ENCODE measurements around the gene CYP19A1. TPM values are rescaled to one million over a fixed set of nuclear protein-coding genes. Genes with fewer than 3 reads are reported as not detected.

Gene CYP19A1
- total RNA-seq, 1 donor from 2014 or later, result 0.49 TPM

- DNase-seq, result no peak
Measured at GRCh38 chr15:51356983-51357382, 18.6 kb upstream of the CYP19A1 start.

DNA sequence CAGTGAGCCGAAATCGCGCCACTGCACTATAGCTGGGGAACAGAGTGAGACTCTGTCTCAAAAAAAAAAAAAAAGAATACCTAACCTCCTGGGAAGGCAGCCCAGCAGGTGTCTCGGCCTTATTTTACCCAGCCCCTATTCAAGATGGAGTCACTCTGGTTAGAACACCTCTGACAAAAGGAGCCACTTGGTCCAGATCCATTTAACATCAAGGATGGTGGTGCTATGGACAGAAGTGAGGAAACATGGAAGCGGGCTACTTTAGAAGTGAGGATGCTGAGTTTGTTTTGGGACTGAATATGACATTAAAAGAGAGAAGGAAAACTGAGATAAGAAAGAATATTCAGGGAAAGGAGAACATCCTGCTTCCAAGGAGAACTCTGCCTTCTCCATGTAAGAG is 17.8 kb upstream of the CYP19A1 start:
- no peak for DNase-seq

- no peak for DNase-seq
Measured at GRCh38 chr15:51355096-51355495, 16.7 kb upstream of the CYP19A1 start.

- DNase-seq, result no peak
Measured at GRCh38 chr15:51353976-51354375, 15.6 kb upstream of the CYP19A1 start.

DNA sequence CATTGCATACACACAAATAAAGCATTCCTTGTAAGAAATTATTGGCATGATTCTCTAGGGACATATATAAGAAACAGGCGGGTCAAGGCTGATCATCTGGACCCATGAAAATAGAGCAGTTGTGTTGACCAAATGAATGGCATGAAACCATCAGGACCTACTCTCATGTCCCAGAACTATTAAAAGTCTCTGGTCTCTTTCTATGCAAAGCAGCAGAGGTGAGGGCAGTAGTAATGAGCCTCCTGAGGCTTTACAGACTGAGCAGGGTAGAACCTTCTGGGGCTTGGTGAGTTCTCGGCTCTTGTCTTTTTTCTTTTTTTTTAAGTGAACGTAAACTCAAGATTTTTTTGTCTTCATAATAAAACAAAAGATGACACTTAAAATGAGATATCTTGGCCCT is 12.3 kb upstream of the CYP19A1 start:
- no peak for DNase-seq

DNA sequence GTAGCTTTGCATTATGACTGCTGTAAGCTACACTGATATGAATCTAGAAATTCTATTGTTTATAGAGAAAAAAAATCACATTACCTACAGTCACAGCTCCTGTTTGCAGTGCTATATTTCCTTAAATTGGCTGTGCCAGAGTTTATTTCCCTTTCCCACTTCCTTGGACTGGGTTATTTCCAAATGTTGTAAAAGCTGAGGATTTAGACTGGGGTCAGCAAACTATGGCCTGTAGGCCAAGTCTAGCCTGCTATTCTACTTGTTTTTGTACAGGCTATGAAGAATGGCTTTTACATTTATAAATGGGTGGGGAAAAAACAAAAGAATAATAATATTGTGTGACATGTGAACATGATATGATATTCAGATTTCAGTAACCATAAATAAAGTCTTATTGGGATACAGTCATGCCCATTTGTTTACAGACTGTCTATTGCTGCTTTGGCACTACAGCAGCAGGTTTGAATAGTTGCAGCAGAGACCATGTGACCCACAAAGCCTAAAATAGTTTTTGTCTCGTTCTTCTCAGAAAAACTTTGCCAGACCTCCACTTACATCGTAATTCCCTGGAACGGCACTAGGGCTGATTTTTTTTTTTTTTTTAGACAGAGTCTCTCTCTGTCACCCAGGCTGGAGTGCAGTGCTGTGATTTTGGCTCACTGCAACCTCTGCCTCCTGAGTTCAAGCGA is 10.9 kb upstream of the CYP19A1 start:
- peak; percentile 17 for DNase-seq

- DNase-seq, result no peak
Measured at GRCh38 chr15:51348688-51349087, 10.3 kb upstream of the CYP19A1 start.

GRCh38 chr15:51346136-51346535 is 7.7 kb upstream of the CYP19A1 start:
- DNase-seq, result no peak

DNA sequence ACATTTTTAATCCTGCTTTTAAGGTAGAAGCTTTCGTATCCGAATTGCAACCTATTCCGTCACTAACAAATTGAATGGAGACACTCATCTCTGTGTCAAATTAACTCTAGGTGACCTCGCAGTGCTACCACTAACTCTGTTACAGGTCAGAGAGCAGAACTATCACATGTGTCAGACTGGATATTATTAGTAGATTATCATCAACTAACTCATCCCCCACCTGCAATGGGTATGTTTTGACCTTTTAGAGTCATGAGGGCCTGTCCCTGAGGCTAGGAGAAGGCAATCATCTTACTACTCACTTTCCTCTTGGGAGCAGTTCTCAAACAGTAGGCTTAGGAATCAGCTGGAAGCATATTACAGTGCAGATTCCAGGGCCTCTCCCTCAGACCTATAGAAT is 5.1 kb upstream of the CYP19A1 start:
- no peak for DNase-seq

- DNase-seq, result no peak
Measured at GRCh38 chr15:51342227-51342999, 4.0 kb upstream of the CYP19A1 start.

GRCh38 chr15:51341366-51342226 is 3.2 kb upstream of the CYP19A1 start, which contains the start of gene GLDN:
Gene GLDN (plus strand): TSS chr15:51341655. CDS start chr15:51341685, 30 bp downstream.
- DNase-seq, result no peak

DNA sequence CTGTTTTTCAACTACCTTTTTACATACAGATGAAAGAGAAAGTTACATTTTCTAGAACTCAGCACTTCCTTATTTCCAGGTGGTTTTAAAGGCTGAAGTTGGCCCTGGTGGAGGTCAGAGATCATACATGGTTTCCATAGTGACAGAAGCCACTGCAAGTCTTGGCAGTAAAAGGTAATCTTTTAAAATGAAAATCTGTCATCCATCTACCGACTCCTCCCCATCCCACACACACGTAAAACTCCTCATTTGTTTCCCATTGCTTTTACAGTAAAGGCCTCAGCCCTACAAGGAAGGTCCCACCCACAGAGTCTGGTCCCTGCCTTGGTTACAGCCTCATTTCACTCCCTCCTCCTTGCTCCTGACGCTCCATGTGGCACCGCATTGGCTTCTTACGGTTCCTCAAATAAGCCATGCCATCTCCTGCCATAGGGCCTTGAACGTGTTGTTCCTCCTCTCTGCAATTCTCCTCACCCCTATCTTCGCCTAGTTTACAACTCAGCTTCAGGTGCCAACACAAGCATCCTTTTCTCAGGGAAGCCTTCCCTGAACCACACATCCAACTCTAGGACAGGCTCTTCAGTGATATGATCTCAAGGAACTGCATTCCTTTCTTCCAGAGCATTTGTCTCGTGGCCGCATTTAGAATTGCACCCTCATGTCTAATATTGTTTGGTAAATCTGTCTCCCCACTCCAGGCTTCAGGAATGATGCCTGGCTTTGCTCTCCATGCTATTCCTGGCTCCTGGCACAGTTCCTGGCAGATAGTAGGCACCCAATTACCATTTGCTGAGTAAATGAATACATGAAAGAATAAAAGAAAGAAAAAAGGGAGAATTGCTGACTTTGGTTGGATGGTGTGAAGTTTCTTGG is 2.6 kb downstream of the CYP19A1 start:
- DNase-seq, result no peak

- DNase-seq, result no peak
Measured at GRCh38 chr15:51335087-51335486, 3.3 kb downstream of the CYP19A1 start.

DNA sequence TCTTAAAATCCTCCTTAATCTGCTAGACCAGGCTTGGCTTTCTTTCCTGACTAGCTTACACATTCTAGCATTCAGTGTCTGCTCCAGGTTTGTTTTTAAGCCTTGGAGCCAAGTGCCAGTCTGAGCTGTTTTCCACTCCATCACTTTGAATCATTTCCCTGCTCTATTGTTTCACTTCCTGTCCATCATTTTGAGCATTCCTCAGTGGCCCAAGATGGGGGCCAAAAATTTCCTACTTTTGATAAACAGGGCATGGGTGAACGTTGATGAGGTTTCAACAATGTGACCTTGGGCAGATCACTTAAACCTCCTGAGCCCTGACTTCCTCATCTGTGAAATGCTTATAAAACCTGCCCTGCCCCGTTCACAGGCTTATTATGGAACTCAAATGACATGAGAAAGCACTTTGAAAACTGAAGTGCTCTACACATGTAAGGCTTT is 4.4 kb downstream of the CYP19A1 start:
- DNase-seq, result no peak

DNA sequence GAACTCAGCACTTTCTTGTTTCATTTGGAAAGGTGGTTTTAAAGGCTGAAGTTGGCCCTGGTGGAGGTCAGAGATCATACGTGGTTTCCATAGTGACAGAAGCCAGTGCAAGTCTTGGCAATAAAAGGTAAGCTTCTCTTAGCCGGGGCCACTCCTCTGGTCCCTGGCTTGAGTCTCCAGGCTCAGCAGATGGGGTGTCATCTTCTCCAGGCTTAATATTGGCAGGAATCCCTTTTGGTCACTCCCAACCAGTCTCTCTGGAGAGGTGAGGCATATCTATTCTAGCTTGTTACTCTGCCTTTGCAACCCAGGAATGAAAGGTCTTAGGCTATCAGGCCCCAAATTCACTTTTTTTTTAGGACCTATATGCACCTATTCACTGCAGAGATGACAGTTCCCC is 4.8 kb downstream of the CYP19A1 start:
- no peak for DNase-seq

DNA sequence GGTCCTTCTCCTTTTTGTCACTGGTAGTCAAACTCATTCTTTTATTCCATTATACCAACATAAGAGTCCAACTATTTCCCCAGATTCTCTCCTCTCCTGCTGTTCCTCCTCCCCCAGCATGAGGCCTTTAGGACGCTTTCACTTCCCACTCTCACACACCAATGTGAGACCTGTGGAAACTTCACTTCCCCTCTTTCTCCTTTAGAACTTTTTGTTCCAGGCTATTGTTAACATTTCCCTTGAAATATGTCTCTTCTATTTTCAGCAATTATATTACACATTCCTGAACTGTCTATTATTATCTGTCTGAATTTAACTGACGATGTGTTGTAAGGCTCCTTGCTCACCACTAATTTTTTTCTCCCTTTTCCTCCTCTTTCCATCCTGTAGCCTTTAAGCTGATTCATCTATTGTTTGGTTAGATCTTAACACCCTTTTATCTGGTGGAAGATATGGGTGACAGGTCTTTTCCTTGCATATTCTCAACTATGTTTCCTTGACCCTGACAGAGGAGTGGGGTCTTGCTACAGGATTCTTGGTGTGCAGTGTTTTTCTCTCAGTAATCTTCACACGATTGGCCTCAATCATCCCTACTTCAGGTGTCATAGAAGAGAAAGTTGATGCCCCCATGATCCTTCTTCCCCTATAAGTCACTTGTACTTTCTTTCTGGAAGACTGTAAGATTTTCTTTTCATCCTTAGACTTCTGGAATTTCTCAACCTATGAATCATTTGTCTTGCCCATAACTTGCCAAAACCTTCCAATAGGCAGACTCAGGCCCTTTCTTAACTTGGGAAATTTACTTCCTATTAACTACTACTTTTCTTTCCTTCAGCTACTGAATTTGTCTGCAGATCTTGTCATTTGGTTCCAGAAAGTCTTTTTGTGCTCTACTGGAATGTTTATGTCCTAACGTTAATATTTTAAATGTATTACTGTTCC is 5.9 kb downstream of the CYP19A1 start:
- no peak for DNase-seq

DNA sequence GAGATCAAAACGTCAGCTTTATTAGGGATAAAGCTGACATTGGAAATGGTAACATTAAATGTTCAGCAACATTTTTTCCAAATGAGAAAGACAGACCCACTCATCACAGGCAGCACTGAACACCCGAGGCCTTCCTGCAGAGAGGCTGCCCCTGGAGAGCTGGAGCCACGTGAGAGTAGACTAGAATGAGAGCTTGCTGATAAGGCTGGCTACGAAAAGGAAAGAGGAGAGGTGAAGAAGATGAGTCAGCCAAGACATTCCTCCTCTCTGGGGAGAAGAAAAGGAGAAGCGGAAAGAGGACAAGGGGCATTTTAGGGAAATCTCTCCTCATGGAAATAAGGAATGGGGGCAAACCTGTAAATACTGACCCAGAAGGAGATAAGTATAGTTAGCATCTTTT is 7.3 kb downstream of the CYP19A1 start:
- no peak for DNase-seq

- DNase-seq, result no peak
Measured at GRCh38 chr15:51328926-51329325, 9.5 kb downstream of the CYP19A1 start.

DNA sequence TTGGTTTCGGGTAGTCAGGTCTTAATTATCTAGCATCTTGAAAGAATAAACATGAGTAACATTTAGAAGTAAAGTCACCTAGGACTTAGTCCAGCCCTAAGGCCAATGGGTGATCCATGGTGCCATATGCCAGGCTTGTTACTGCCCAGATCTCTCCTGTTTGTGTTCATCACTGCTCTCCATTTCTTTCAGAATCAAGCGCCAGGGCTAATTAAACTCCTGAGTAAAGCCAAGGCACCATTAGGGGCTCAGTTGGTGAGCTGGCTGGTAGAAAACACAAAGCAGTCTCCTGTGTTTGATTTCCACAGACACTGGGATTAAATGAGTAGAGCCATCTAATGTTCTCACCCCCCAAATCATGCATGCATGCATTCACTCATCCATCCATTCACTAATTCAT is 11.3 kb downstream of the CYP19A1 start:
- no peak for DNase-seq

GRCh38 chr15:51325167-51325566 is 13.2 kb downstream of the CYP19A1 start:
- no peak for DNase-seq

DNA sequence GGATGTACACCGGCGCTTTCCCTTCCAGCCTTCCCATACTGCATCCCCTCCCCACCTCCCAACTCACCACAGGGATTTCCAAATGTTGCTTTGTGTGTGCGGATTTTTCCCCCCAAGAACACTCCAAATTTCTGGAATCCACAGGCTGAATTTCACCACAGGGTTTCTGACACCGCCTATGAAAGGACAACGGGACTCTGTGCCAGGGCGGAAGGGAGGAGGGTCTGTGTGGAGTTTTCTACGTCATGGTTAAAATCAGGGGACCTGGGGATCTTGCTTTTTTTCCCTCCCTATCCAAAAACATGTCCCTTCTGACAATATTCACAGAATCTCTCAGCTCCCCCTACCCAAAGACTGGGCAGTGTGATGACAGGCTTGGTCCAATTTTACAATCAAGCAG is 14.6 kb downstream of the CYP19A1 start:
- DNase-seq, result no peak

Measured in skin of body (tissue), 2 donors.